NCI-H510A treated with DMSO at 0.1 percent for 48 hours (cell line): ENCODE data around the gene SMAD6.

Experiments used
- DNase-seq: peaks from one replicate; lab custom pipeline; 2025; lab: John Stamatoyannopoulos, UW

The SMAD6 gene

GRCh38 chr15:66758844-66759243 is 56.8 kb downstream of the SMAD6 start:
- DNase-seq: no peak

- no peak for DNase-seq
Measured at GRCh38 chr15:66760097-66760967, 58.3 kb downstream of the SMAD6 start.

GRCh38 chr15:66760968-66761725 is 59.1 kb downstream of the SMAD6 start:
- DNase-seq: no peak

- no peak for DNase-seq
Measured at GRCh38 chr15:66761726-66762595, 59.9 kb downstream of the SMAD6 start.

GRCh38 chr15:66763186-66764071 is 61.4 kb downstream of the SMAD6 start:
- DNase-seq: no peak

- no peak for DNase-seq
Measured at GRCh38 chr15:66764072-66764786, 62.2 kb downstream of the SMAD6 start.

- DNase-seq: no peak
Measured at GRCh38 chr15:66765478-66766281, 63.6 kb downstream of the SMAD6 start.

- DNase-seq: no peak
Measured at GRCh38 chr15:66766282-66767230, 64.5 kb downstream of the SMAD6 start.

GRCh38 chr15:66767240-66767659 is 65.2 kb downstream of the SMAD6 start:
- no peak for DNase-seq

- DNase-seq: no peak
Measured at GRCh38 chr15:66768987-66769386, 67.0 kb downstream of the SMAD6 start.

GRCh38 chr15:66770518-66771350 is 68.7 kb downstream of the SMAD6 start:
- DNase-seq: no peak

- DNase-seq: no peak
Measured at GRCh38 chr15:66771351-66771650, 69.3 kb downstream of the SMAD6 start.

GRCh38 chr15:66772604-66773128 is 70.6 kb downstream of the SMAD6 start:
- no peak for DNase-seq

- no peak for DNase-seq
Measured at GRCh38 chr15:66773129-66773873, 71.3 kb downstream of the SMAD6 start.

- peak; percentile 38 for DNase-seq
Measured at GRCh38 chr15:66774001-66774814, 72.2 kb downstream of the SMAD6 start.
